Breast epithelium (tissue), 4 donors: ENCODE results near the gene UBL3. TPM values are rescaled to one million over a fixed set of nuclear protein-coding genes. Genes with fewer than 3 reads are reported as not detected.
A peak's percentile ranks its signal among the peaks of the same experiment; 100 is the strongest.

Experiments
- DNase-seq, 2 donors: peaks; one replicate each; pipeline ENCODE4 v3.0.0-alpha.2; 2019; ENCODE audit warnings: low spot score in 2 of 2
- H3K27ac ChIP-seq, 2 donors: fragments of 200-600 bp; sonication (generic) in 1 of 2; one replicate each; pipeline ENCODE4 v1.5.1; 2016 to 2019; ENCODE audit warnings: mild to moderate bottlenecking in 1 of 2
- H3K27me3 ChIP-seq, 2 donors: fragments of 200-600 bp; sonication (generic) in 1 of 2; one replicate each; pipeline versions ENCODE4 v1.5.1 to v1.6.0; 2017 to 2019; ENCODE audit warnings: control low read depth in 1 of 2, mild to moderate bottlenecking in 1 of 2
- H3K36me3 ChIP-seq: fragments of 200-600 bp; one replicate; pipeline ENCODE4 v1.5.1; 2019
- H3K4me1 ChIP-seq, 2 donors: fragments of 200-600 bp; sonication (generic); one replicate each; pipeline ENCODE4 v1.5.1; 2016 to 2019; ENCODE audit warnings: control low read depth in 1 of 2
- H3K4me3 ChIP-seq, 3 donors: fragments of 200-600 bp; sonication (generic); 1 replicate in 2 of 3; 2 replicates in 1 of 3; pipeline ENCODE4 v1.5.1; 2016 to 2019; ENCODE audit warnings: mild to moderate bottlenecking in 3 of 3, moderate library complexity in 2 of 3
- H3K9me3 ChIP-seq, 2 donors: fragments of 200-600 bp; sonication (generic) in 1 of 2; one replicate each; pipeline ENCODE4 v1.5.1; 2016 to 2019; ENCODE audit warnings: control low read depth in 1 of 2
- CTCF ChIP-seq, 3 donors: fragments of 450-650 bp; IDR thresholded peaks; one replicate each; pipeline ENCODE4 v1.5.1; 2016 to 2017; ENCODE audit warnings: antibody characterized with exemption in 3 of 3, mild to moderate bottlenecking in 3 of 3, moderate library complexity in 3 of 3
- POLR2A ChIP-seq: fragments of 450-650 bp; IDR thresholded peaks from one replicate; pipeline ENCODE4 v1.6.1; 2016; ENCODE audit warnings: antibody characterized with exemption, mild to moderate bottlenecking, moderate library complexity
- POLR2AphosphoS5 ChIP-seq, 3 donors: sonication (generic); formaldehyde crosslinking; IDR thresholded peaks; one replicate each; pipeline ENCODE4 v1.6.1; 2017; ENCODE audit warnings: antibody characterized with exemption in 3 of 3
- intact Hi-C: fragments of 100-400 bp; cut with DNase I; formaldehyde crosslinking; loops from one replicate; pipeline ENCODE4 v1.15.1; 2023; ENCODE audit warnings: low total_unique reads
- total RNA-seq, 3 donors: library from RNA; depleted of rRNA; stranded (reverse); fragments of >200 nt; gene quantifications; one replicate each; pipeline ENCODE4 v1.1.0, GENCODE V29; 2016

The UBL3 gene
- total RNA-seq, result 10 to 100 TPM; 32.4 to 60.7 (median 36.6) TPM

GRCh38 chr13:29850213-29850898 lies at the start of gene UBL3:
TSS of gene UBL3 (minus strand) at chr13:29850617. CDS start at chr13:29849538, 1,079 bp downstream.
- intact Hi-C loops, result no loop called here
- peak; percentile 96 to 97 for DNase-seq
- H3K4me1 ChIP-seq, result peaks cover 0 to 4% of the 10 kb centered on the region in 2 donors

GRCh38 chr13:29897102-29897501 lies 46.7 kb upstream of the UBL3 start:
- no peaks in the 10 kb centered on the region for H3K36me3 ChIP-seq
- peaks cover 0 to 6% of the 10 kb centered on the region in 2 donors for H3K4me1 ChIP-seq
- no peak overlapping the region for H3K27ac ChIP-seq
- DNase-seq, result no peak
- no peaks in the 10 kb centered on the region for H3K9me3 ChIP-seq
- TF ChIP-seq CTCF (IDR thresholded peaks at IDR 0.05) (no peak), POLR2AphosphoS5 (IDR thresholded peaks at IDR 0.05) (no peak), POLR2A (no peak)
- intact Hi-C loops, result no loop called here
- no peak overlapping the region for H3K4me3 ChIP-seq
- no peaks in the 10 kb centered on the region for H3K27me3 ChIP-seq

More at GRCh38 chr13:29850213-29850898, at the start of gene UBL3:
- TF ChIP-seq POLR2AphosphoS5 (IDR thresholded peaks at IDR 0.05) (peak; percentile 74 to 97 (median 90)), POLR2A (peak; percentile 93), CTCF (IDR thresholded peaks at IDR 0.05) (peak in 1 of 3 donors; percentile 9)
- H3K27me3 ChIP-seq, result no peaks in the 10 kb centered on the region
- H3K4me3 ChIP-seq, result peak within 1 kb of the TSS; percentile 86 to 95 (median 94)
- H3K36me3 ChIP-seq, result no peaks in the 10 kb centered on the region
- H3K9me3 ChIP-seq, result no peaks in the 10 kb centered on the region
- peak within 1 kb of the TSS; percentile 99 to 100 for H3K27ac ChIP-seq

- Histone ChIP-seq H3K4me3 (no peak overlapping the region), H3K27ac (no peak overlapping the region), H3K4me1 (no peaks in the 10 kb centered on the region), H3K27me3 (no peaks in the 10 kb centered on the region), H3K36me3 (no peaks in the 10 kb centered on the region), H3K9me3 (no peaks in the 10 kb centered on the region)
- no peak for DNase-seq
- TF ChIP-seq CTCF (IDR thresholded peaks at IDR 0.05) (no peak), POLR2AphosphoS5 (IDR thresholded peaks at IDR 0.05) (no peak), POLR2A (no peak)
- intact Hi-C loops, result no loop called here
Measured at GRCh38 chr13:29893438-29893837, 43.0 kb upstream of the UBL3 start.

GRCh38 chr13:29892151-29892550 lies 41.7 kb upstream of the UBL3 start:
- H3K27ac ChIP-seq, result no peak overlapping the region
- H3K27me3 ChIP-seq, result no peaks in the 10 kb centered on the region
- H3K4me3 ChIP-seq, result no peak overlapping the region
- no peak for DNase-seq
- no peaks in the 10 kb centered on the region for H3K9me3 ChIP-seq
- H3K4me1 ChIP-seq, result no peaks in the 10 kb centered on the region
- no peak for TF ChIP-seq POLR2AphosphoS5 (IDR thresholded peaks at IDR 0.05)
- no peak for TF ChIP-seq POLR2A
- TF ChIP-seq CTCF (IDR thresholded peaks at IDR 0.05), result no peak
- intact Hi-C loops, result no loop called here
- no peaks in the 10 kb centered on the region for H3K36me3 ChIP-seq

- TF ChIP-seq POLR2A (no peak), POLR2AphosphoS5 (IDR thresholded peaks at IDR 0.05) (no peak), CTCF (IDR thresholded peaks at IDR 0.05) (no peak)
- H3K4me1 ChIP-seq, result no peaks in the 10 kb centered on the region
- intact Hi-C loops, result no loop called here
- DNase-seq, result no peak
- H3K27me3 ChIP-seq, result no peaks in the 10 kb centered on the region
- H3K9me3 ChIP-seq, result no peaks in the 10 kb centered on the region
- H3K27ac ChIP-seq, result no peak overlapping the region
- H3K36me3 ChIP-seq, result no peaks in the 10 kb centered on the region
- H3K4me3 ChIP-seq, result no peak overlapping the region
Measured at GRCh38 chr13:29889111-29889510, 38.7 kb upstream of the UBL3 start.
